Fibroblast of the aortic adventitia (primary cell): ENCODE results near the gene HYDIN. TPM values are rescaled to one million over a fixed set of nuclear protein-coding genes. Genes with fewer than 3 reads are reported as not detected.

Source experiments
- DNase-seq: peaks from one replicate; pipeline ENCODE4 v3.0.0-alpha.2; 2010; ENCODE audit warnings: low read depth
- H3K4me3 ChIP-seq: 2 replicates; pipeline ENCODE4 v1.5.1; 2011; ENCODE audit warnings: low read depth, mild to moderate bottlenecking, control low read depth, low read length, moderate library complexity
- total RNA-seq: library from RNA; depleted of rRNA; stranded (reverse); fragments of >200 nt; gene quantifications from 2 replicates; pipeline ENCODE4 v1.2.3, GENCODE V29; 2012; ENCODE audit warnings: low replicate concordance
- TF ChIP-seq, protein P1 (sequence below): IDR thresholded peaks from 2 replicates; pipeline ENCODE4 v1.5.1; 2011; ENCODE audit warnings: mild to moderate bottlenecking, low read length, control low read depth, inconsistent platforms; ENCODE audit not compliant: insufficient read depth

HYDIN gene
- total RNA-seq, 1 donor = 1.5 TPM

DNA sequence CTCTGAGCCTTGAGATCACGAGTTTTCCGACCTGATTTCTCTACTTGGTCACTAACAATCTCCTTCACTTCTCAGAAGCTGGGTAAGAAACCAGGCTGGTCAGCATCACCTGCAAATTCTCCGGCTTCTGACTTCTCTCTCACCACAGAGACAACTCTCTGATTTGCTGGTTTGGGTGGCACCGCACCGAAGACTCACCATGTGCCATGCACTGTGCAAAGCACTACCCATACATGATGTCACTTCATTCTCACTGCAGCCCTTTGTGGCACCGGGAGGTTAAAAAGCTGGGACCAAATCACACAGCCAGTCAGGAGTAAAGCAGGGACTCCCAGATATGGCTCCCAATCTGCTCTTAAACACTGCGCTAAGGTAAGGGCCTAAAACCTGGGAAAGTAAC is 430.2 kb downstream of the HYDIN start:
- no peak for DNase-seq
- peak overlapping the region; percentile 99 for H3K4me3 ChIP-seq
- TF ChIP-seq, protein P1, sequence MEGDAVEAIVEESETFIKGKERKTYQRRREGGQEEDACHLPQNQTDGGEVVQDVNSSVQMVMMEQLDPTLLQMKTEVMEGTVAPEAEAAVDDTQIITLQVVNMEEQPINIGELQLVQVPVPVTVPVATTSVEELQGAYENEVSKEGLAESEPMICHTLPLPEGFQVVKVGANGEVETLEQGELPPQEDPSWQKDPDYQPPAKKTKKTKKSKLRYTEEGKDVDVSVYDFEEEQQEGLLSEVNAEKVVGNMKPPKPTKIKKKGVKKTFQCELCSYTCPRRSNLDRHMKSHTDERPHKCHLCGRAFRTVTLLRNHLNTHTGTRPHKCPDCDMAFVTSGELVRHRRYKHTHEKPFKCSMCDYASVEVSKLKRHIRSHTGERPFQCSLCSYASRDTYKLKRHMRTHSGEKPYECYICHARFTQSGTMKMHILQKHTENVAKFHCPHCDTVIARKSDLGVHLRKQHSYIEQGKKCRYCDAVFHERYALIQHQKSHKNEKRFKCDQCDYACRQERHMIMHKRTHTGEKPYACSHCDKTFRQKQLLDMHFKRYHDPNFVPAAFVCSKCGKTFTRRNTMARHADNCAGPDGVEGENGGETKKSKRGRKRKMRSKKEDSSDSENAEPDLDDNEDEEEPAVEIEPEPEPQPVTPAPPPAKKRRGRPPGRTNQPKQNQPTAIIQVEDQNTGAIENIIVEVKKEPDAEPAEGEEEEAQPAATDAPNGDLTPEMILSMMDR = no peak

DNA sequence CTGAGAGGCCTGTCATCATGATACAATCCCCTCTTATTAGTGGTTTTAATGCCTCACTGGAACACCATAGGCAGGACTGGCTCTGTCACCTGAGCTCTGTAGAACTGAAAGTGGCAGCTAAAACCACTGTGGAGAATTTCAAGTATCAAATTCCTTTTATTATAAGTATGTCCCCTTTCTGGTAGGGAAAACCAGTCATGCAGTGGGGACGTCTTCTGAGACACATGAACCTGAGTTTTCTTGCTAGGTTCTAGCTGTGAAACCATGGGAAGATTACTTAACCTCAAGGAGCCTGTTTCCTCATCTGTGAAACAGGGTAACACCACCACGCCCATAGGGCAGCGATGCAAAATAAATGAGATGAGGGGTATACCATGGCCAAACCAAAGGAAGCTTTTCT is 434.2 kb downstream of the HYDIN start:
- TF ChIP-seq, protein P1 = no peak
- no peak overlapping the region for H3K4me3 ChIP-seq
- DNase-seq = no peak

DNA sequence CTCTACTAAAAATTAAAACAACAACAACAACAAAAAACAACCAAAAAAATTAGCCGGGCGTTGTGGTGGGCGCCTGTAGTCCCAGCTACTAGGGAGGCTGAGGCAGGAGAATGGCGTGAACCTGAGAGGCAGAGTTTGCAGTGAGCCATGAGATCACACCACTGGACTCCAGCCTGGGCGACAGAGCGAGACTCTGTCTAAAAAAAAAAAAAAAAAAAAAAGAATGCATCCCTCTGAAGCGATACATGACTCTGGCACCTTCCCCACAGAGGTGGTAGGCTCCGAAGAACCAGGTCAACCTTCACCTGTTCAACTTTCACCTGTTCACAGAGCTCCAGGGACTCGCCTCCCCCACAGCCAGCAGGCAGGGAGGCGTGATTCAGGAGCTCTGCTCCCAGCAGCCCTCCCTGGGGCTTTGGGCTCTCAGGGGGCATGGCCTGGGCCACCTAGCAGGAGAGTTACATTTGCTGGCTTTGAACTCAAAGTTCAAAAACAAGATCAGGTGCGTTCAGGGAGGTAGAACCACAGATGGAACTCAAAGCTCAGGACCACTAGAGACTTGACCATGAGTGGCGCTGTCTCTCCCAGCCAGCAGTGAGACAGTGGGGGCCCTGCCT is 435.1 kb downstream of the HYDIN start:
- DNase-seq = no peak
- TF ChIP-seq, protein P1 = no peak
- no peak overlapping the region for H3K4me3 ChIP-seq

DNA sequence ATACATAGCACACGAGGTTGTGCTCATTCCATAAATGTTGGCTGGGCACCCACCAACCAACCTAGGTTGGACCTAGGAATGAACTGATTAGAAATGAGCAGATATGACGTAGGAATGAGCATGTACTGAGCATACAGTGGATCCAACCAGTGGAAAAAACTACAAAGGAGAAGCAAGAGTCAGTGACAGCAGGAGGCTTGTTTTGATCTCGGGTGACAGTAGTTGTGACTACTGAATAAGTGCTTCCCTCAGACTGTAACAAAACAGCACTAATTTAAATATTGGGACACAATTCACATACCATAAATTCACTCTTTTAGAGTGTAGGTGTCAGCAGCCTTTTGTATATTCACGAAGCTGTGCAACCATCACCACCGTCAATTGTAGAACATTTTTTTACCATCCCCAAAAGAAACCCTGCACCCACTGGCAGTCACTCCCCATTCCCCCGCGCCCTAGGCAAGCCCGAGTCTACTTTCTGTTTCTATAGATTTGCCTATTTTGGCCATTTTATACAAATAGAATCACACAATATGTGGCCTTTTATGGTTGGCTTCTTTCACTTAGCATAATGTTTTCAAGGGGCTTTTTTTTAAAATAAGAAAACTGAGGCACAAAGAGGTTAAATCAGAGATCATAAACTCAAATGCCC is 436.5 kb downstream of the HYDIN start:
- TF ChIP-seq, protein P1 = no peak
- H3K4me3 ChIP-seq = no peak overlapping the region
- no peak for DNase-seq

DNA sequence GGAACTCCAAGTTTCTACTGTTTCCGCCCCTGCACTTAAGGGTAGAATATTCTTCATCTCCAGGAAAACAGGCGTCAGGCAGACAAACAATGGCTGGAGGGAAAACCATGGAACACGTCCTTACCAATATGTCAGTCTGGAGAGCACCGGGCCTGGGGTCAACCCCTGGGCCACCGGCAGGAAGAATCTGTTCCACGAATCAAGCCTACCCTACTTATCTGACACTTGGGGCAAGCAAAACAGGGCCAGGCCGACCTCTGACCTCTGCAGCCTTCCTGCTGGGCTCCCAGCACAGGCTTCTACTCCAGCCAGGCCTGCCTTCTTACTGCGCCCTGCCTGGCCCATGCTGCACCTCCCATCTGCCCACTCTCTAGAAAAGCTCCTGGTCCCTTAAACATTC is 439.7 kb downstream of the HYDIN start:
- no peak overlapping the region for H3K4me3 ChIP-seq
- TF ChIP-seq, protein P1 = no peak
- DNase-seq = no peak

DNA sequence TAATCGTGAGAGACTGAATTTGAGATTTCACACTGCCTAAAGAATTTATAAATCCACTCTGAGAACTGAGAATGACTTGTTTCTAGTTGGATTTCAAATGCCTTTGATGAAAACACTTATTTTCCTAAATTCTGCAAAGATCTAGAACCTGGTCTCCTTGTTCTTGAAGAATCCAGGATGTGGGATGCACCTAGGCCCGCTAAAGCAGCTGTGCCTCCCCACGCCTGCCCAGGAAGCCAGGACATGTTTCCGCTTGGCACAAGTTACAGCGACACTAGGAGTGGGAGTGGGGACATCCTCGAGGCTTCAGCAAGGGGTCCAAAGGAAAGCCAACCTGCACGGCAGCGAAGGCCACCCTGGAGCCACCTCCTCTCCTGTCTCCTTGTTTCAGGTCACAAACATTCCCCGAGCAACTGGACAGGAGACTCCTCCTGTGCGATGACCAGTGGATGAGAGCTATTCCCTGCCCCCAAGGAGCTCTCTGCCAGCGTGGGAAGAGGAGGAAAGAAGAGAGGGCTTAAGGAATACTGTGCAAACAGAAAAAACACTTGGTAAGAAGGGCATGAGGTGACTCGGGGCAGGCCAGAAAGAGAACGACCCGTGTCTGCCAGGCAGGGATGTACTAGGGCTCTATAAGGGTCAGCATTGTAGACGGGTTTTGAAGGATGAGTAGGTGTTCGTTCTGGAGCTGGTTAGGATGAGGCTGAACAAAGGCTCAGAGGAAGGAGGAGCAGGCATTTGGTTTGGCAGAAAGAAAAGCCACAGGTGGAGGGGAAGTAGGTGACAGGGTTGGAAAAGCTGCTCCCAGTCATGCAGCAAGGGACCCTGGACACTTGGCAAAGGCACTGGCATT is 440.7 kb downstream of the HYDIN start:
- TF ChIP-seq, protein P1 = no peak
- H3K4me3 ChIP-seq = no peak overlapping the region
- no peak for DNase-seq
